ENCODE data around the gene NMS. TPM values are rescaled to one million over a fixed set of nuclear protein-coding genes. Genes with fewer than 3 reads are reported as not detected.

NMS gene
- total and polyA plus RNA-seq, 4 donors = not detected

DNA sequence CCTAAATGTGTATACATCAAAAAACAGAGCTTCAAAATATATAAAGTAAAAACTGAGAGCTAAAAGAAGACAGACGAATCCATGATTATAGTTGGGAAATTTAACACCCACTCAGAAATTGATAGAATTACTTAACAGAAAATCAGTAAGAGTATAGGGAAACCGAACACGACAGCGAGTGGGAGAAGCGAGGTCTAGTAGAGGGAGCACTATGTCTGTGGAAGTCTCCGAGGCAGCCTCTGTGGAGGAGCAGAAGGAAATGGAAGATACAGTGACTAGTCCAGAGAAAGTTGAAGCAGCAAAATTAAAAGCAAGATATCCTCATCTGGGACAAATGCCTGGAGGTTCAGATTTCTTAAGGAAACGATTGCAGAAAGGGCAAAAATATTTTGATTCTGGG lies 38.8 kb downstream of the NMS start:
- DNase-seq (no peak), ATAC-seq (ENCODE audit: insufficient read depth, low FRiP score) (no peak)
- H3K36me3 ChIP-seq (ENCODE audit: control insufficient read depth in 4 of 4, insufficient read depth in 4 of 4, low read length in 4 of 4) = no peaks in the 10 kb centered on the region
- 88% methylated on average over 7 of the region's 7 CpGs for WGBS, 2 donors
- H3K4me3 ChIP-seq = no peak overlapping the region
- TF ChIP-seq, protein P1, sequence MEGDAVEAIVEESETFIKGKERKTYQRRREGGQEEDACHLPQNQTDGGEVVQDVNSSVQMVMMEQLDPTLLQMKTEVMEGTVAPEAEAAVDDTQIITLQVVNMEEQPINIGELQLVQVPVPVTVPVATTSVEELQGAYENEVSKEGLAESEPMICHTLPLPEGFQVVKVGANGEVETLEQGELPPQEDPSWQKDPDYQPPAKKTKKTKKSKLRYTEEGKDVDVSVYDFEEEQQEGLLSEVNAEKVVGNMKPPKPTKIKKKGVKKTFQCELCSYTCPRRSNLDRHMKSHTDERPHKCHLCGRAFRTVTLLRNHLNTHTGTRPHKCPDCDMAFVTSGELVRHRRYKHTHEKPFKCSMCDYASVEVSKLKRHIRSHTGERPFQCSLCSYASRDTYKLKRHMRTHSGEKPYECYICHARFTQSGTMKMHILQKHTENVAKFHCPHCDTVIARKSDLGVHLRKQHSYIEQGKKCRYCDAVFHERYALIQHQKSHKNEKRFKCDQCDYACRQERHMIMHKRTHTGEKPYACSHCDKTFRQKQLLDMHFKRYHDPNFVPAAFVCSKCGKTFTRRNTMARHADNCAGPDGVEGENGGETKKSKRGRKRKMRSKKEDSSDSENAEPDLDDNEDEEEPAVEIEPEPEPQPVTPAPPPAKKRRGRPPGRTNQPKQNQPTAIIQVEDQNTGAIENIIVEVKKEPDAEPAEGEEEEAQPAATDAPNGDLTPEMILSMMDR (IDR thresholded peaks at IDR 0.05; ENCODE audit: control extremely low read depth, extremely low read depth) = no peak
- H3K9ac ChIP-seq (ENCODE audit: insufficient read depth in 1 of 2, low read length in 2 of 2) = no peak overlapping the region
- H3K27me3 ChIP-seq (ENCODE audit: control insufficient read depth in 3 of 3, insufficient read depth in 3 of 3, low read length in 2 of 3) = no peaks in the 10 kb centered on the region
- H3K9me3 ChIP-seq (ENCODE audit: control insufficient read depth in 4 of 4, insufficient read depth in 3 of 4, low read length in 3 of 4) = peaks cover 0 to 4% (median 1%) of the 10 kb centered on the region in 4 donors
- no peak overlapping the region for H3K27ac ChIP-seq (ENCODE audit: low read depth in 1 of 2, low read length in 1 of 2)
- no peaks in the 10 kb centered on the region for H3K4me1 ChIP-seq (ENCODE audit: control insufficient read depth in 5 of 5, insufficient read depth in 5 of 5, low read length in 5 of 5)

DNA sequence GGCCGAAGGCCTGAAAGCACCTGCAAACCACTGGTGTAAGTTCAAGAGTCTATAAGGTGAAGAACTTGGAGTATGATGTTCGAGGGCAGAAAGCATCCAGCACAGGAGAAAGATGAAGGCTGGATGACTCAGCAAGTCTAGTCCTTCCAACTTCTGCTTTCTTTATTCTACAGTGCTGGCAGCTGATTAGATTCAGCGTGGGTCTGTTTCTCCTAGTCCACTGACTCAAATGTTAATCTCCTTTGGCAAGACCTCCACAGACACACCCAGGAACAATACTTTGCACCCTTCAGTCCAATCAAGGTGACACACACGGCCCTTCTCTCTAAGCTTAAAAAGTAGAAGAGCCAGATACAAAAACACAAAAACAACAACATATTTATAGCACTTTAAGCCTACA lies 43.4 kb downstream of the NMS start:
- DNase-seq = no peak
- H3K9me3 ChIP-seq (ENCODE audit: control insufficient read depth in 4 of 4, insufficient read depth in 3 of 4, low read length in 3 of 4) = peaks cover 0 to under 1% (median 0%) of the 10 kb centered on the region in 4 donors
- TF ChIP-seq, protein P1 (IDR thresholded peaks at IDR 0.05; ENCODE audit: control extremely low read depth, extremely low read depth) = no peak
- H3K36me3 ChIP-seq (ENCODE audit: control insufficient read depth in 4 of 4, insufficient read depth in 4 of 4, low read length in 4 of 4) = no peaks in the 10 kb centered on the region
- no peak overlapping the region for H3K4me3 ChIP-seq
- H3K27ac ChIP-seq (ENCODE audit: low read depth in 1 of 2, low read length in 1 of 2) = no peak overlapping the region
- no peaks in the 10 kb centered on the region for H3K27me3 ChIP-seq (ENCODE audit: control insufficient read depth in 3 of 3, insufficient read depth in 3 of 3, low read length in 2 of 3)
- no peak for ATAC-seq (ENCODE audit: insufficient read depth, low FRiP score)
- no peaks in the 10 kb centered on the region for H3K4me1 ChIP-seq (ENCODE audit: control insufficient read depth in 5 of 5, insufficient read depth in 5 of 5, low read length in 5 of 5)
- H3K9ac ChIP-seq (ENCODE audit: insufficient read depth in 1 of 2, low read length in 2 of 2) = no peak overlapping the region
- WGBS, 2 donors = 43 to 57% methylated on average over 4 of the region's 4 CpGs

DNA sequence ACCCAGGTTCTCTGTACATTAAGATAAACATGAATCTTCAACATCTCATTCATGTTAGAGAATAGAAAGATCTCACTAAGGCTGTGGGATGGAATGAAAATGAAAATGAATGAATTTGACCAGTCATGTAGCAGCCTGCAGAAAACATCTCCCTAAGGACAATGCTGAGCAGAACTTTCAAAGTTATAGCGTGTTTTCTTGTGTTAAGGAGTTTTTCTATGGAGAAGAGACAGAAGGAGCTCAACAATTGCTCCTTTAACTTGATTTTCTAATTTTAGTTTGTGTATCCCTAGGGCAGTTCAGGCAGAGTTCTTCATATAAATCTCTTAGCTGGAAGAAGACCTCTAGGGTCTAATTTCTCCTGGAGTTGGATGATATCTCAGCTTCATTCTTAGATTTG lies 47.3 kb downstream of the NMS start:
- Histone ChIP-seq H3K27me3 (ENCODE audit: control insufficient read depth in 3 of 3, insufficient read depth in 3 of 3, low read length in 2 of 3) (no peaks in the 10 kb centered on the region), H3K4me1 (ENCODE audit: control insufficient read depth in 5 of 5, insufficient read depth in 5 of 5, low read length in 5 of 5) (no peaks in the 10 kb centered on the region), H3K36me3 (ENCODE audit: control insufficient read depth in 4 of 4, insufficient read depth in 4 of 4, low read length in 4 of 4) (no peaks in the 10 kb centered on the region), H3K9me3 (ENCODE audit: control insufficient read depth in 4 of 4, insufficient read depth in 3 of 4, low read length in 3 of 4) (no peaks in the 10 kb centered on the region), H3K4me3 (no peak overlapping the region), H3K27ac (ENCODE audit: low read depth in 1 of 2, low read length in 1 of 2) (no peak overlapping the region), H3K9ac (ENCODE audit: insufficient read depth in 1 of 2, low read length in 2 of 2) (no peak overlapping the region)
- TF ChIP-seq, protein P1 (IDR thresholded peaks at IDR 0.05; ENCODE audit: control extremely low read depth, extremely low read depth) = no peak
- DNase-seq (no peak), ATAC-seq (ENCODE audit: insufficient read depth, low FRiP score) (no peak)
- 83 to 92% methylated on average over 1 of the region's 1 CpG for WGBS, 2 donors

DNA sequence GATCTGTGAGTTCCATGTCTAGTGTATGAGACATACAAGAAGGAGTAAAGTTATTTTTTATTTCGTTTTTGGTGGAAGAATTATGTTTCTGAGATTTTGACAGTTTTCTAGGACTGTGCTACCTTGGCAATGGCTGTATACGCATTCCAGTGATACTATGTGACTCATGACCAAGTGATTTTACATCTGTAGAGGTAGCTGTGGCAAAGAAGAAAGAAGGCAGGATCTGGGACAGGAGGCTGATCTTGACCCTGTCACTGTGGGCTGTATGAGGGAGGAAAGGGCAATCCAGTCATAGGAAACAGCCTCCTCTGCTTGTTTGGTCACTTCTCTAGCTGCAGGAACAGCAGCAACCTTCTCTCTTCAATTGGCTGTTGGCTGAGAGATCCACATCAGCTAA lies 48.5 kb downstream of the NMS start:
- Histone ChIP-seq H3K4me1 (ENCODE audit: control insufficient read depth in 5 of 5, insufficient read depth in 5 of 5, low read length in 5 of 5) (no peaks in the 10 kb centered on the region), H3K27ac (ENCODE audit: low read depth in 1 of 2, low read length in 1 of 2) (no peak overlapping the region), H3K4me3 (no peak overlapping the region), H3K36me3 (ENCODE audit: control insufficient read depth in 4 of 4, insufficient read depth in 4 of 4, low read length in 4 of 4) (no peaks in the 10 kb centered on the region), H3K9me3 (ENCODE audit: control insufficient read depth in 4 of 4, insufficient read depth in 3 of 4, low read length in 3 of 4) (no peaks in the 10 kb centered on the region), H3K9ac (ENCODE audit: insufficient read depth in 1 of 2, low read length in 2 of 2) (no peak overlapping the region), H3K27me3 (ENCODE audit: control insufficient read depth in 3 of 3, insufficient read depth in 3 of 3, low read length in 2 of 3) (no peaks in the 10 kb centered on the region)
- 73 to 79% methylated on average over 2 of the region's 2 CpGs for WGBS, 2 donors
- TF ChIP-seq, protein P1 (IDR thresholded peaks at IDR 0.05; ENCODE audit: control extremely low read depth, extremely low read depth) = no peak
- DNase-seq = no peak
- no peak for ATAC-seq (ENCODE audit: insufficient read depth, low FRiP score)
